ENCODE measurements around the gene NPR1.
A peak's percentile ranks its signal among the peaks of the same experiment; 100 is the strongest.
"Not testable (repeated sequence)": the region's sequence is repeated elsewhere in the genome, so short reads cannot be mapped to it uniquely, and the experiment has no call there.

Gene NPR1

DNA sequence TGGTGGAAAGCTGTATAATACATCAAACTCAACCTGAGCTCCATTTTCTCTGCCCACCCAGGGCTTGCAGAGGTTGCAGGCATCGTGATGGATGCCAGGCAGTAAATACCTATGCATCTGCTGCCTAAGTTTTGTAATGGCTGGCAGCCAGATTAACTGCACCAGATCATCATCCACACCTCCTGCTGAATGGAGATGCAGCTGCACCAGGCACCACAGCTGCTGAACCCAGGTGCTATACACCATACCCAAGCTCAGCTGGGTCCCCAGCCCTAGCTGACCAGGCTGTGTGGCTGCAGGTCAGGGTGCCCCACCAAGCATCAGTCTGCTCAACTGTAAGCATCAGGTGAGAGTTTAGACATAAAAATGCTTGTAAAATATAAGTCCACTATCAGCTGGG is 26.7 kb upstream of the NPR1 start:
- DNase-seq = no peak

DNA sequence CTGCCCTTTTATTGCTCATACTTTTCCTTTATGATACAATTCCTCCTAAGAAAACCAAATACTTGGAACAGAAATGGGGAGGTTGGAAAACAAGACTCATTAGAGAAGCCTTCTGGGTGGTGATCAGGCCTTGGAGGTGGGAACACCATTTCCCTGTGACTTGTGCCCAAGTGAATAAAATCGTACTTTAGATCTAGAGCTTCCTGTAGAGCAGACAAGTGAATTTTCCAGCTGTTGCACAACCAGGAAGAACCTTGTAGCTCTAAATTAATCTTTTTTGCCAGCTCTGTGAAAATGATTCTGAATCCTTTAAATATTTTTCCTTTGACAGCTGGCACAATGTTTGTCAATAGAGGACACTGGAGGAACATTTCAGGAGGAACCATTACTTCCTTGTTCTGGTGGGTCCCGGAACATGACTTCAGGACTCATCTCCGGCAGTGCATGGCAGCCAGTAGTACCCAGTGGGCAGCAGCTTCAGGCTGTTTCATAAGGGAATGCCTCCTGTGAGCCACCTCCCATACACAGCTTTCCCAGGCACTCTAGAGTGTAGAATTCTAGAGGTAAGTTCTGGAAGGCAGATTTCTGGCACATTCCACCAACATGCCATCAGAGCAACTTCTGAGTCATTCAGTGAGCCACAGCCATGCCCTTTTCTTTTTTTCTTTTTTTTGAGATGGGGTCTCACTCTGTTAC is 25.5 kb upstream of the NPR1 start:
- DNase-seq = no peak

DNA sequence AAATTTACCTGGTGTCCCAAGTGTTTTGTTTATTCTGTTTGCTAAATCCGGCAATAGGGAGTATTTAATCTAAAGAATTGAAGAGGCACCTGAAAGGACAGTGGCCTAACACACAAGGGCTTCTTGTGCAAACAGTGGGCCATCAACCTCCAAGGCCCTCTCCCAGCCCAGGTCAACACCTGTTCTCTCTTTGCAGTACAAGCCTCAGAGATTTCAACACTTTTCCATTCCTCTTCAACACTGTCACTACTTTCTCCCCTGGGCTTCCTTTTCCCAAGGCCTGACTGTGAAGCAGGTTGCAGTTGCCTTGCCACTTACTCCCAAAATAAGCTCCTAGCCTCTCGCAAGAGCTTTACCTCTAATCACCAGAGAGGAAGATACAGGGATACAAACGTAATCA is 23.2 kb upstream of the NPR1 start:
- no peak for DNase-seq

DNA sequence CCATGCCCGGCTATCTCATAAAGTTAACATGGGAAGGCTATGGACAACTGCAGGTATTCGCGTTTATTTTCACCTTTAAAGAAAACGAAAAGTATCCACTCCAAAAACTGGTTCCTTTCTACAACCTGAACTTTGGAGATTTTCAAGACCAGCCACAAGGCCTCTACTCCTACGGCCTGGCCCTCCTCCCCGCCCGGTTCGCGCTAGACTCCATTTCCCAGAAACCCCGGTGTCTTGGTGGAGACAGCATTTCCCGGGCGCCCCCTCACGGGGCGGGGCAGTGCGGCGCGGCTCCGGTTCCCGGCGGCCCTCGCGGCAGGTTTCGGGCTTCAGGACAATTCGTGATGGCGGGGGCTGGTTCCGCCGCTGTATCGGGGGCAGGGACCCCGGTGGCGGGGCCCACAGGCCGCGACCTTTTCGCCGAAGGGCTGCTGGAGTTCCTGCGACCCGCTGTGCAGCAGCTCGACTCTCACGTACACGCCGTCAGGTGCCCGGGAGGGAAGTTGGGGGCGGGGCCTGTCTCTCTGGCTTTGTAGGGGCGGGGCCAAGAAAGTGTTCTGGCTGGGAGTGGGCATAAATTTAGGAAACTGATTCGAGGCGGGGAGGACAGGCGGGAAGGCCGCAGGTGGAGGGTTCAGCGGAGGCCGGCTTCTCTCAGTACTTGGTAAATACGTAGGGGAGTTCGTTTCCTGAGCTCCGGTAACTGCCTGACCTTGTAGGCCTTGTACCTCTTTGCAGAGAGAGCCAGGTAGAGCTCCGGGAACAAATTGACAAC is 19.9 kb upstream of the NPR1 start, which contains the start of gene SNAPIN:
Gene SNAPIN (plus strand): TSS at position 304 of the 775 bp plus-strand sequence. CDS start 41 bp downstream, at position 345.
- peak; percentile 96 for DNase-seq

DNA sequence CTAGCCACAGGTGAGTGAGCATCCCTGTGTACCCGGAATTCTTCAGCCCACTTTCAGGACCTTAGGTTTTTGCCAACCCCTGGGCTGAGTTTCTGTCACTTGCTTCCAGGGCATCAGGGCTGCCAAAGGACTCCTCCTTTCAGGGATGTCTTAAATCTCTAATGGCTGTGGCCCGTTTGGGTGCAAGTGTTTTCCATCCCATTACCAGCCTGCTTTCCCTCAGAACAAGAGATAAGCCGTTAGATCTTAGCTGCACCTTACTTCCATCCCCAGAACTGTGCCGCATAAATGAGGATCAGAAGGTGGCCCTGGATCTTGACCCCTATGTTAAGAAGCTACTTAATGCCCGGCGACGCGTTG is 19.3 kb upstream of the NPR1 start:
- DNase-seq = no peak

DNA sequence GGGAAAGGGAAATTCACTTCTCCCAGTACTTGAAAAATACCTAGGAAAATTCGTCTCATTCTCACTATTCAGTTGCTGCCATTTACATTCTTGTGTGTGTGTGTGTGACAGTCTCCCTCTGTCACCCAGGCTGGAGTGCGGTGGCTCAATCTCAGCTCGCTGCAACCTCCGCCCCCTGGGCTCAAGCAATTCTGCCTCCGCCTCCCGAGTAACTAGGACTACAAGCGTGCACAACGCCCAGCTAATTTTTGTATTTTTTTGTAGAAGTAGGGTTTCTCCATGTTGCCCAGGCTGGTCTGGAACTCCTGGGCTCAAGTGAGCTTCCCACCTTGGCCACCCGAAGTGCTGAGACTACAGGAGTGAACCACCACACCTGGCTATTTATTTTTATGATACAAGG is 18.8 kb upstream of the NPR1 start:
- DNase-seq = no peak

DNA sequence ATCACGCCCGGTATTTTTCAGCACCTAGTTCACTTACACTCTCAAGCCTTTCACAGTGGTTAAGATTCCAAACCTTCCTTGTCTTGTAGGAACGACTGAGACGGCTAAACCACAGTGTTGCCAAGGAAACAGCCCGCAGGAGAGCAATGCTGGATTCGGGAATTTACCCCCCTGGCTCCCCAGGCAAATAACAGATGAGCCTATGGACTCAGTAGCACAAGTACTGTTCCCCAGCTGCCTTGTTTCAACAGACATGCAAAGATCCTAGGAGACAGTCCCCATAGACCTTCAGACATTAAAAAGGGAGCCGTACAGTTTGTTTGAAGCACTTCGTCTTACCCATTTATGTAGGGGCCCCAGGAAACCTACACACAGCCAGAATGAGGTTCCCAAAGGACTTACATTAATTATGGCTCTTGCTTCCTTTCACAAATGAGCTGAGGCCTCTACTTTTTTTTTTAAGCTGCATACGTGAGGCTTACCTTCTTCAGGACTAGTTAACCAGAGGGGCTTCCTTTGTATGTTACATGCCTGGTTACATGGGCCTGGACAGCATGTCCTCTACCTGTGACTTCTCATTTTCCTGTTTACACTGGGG is 17.3 kb upstream of the NPR1 start:
- DNase-seq = no peak

DNA sequence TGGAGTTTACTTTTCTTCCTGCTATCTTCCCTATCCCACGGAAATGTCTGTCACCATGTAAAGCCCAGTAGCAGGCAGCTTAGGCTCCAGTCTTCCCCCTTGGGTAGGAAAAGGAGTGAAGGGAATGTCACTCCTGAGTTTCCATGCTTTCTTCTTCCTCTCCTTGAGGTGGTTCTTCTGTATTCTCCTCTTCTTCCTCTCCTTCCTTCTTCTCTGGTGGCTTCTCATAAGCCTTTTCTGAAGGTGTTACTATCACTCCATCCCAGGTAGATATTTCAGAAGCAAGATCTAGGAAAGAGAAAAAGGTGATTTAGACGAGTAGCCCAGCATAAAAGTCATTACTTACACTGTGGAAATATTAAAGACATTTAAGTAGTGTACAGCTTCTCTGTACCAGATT is 16.2 kb upstream of the NPR1 start:
- no peak for DNase-seq

DNA sequence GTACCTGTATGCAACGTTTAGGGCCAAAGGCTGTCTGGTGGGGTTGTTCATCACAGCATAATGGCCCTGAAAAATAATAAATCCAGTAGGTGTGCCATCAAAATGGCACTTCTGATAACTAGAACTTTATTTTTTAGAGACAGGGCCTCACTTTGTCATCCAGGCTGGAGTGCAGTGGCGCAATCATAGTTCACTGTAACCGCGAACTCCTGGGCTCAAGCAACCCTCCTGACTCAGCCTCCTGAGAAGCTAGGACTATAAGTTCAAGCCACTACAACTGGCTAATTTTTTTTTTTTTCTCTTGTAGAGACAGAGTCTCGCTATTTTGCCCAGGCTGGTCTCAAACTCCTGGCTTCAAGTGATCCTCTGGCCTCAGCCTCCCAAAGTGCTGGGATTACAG is 15.3 kb upstream of the NPR1 start:
- no peak for DNase-seq

DNA sequence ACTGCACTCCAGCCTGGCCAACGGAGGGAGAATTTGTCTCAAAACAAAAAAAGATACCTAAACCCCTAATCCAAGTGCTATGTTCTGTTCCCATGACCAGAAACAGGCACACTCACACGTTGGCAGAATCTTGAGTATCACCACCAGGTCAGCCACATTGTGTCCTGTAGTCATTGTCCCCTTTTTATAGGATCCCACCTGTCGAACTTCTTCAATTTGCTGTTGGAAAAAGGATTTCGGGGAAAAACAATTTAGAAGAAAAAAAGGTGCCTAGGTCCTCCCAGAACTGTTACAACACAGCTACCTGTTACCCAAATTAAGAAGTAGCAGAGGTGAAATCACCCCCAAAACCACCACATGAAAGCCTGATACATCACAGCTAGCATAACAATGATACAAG is 11.0 kb upstream of the NPR1 start:
- DNase-seq = no peak

DNA sequence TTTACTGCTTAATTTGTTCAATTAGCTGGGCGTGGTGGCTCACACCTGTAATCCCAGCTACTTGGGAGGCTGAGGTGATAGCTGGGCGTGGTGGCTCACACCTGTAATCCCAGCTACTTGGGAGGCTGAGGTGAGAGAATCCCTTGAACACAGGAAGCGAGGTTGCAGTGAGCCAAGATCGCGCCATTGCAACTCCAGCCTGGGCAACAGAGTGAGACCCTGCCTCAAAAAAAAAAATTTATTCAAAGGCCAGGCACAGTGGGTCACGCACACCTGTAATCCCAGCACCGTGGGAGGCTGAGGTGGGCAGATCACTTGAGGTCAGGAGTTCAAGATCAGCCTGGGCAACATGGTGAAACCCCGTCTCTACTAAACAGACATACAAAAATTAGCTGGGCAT is 9.8 kb upstream of the NPR1 start:
- not testable (repeated sequence) for DNase-seq

DNA sequence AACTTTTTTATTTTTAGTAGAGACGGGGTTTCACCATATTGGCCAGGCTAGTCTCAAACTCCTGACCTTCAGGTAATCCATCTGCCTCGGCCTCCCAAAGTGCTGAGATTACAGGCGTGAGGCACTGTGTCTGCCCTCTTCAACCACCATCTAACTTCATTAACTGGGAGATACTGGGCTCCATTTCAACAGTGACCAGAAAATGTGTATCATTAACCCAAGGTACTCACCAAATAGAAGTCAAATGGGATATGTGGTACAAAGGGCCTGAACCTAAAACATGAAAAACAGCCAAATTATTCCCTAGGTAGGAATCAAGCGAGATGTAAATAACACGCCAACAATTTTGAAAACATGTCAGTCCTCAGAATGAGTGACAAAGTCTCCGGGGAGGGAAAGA is 8.9 kb upstream of the NPR1 start:
- no peak for DNase-seq

DNA sequence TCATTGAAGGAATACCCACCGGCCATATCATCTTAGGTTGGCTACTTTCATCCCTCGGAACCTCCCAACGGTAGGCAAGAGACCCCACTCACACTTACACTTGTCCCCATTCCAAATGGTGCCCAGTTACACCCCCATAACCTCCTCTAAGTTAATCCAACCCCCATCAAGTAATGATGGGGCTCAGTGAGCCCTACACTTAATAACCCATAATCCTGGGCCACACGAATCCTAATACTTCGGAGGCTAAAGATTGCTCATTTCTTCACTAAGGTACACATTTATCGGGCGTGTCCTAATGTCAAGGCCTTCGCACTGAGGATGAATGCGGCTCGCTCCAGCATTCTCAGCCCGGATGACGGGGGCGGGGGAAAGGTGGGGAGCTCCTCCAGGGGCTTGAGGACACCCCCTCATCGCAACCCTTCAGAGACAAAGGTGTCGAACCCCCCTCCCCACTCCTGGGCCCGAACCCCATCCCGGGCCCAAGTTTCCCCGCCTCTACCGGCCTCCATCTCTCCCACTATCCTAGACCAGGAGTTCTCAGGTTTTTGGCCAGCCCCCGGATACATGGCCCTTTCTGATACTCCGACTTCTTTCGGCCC is 8.1 kb upstream of the NPR1 start:
- no peak for DNase-seq

DNA sequence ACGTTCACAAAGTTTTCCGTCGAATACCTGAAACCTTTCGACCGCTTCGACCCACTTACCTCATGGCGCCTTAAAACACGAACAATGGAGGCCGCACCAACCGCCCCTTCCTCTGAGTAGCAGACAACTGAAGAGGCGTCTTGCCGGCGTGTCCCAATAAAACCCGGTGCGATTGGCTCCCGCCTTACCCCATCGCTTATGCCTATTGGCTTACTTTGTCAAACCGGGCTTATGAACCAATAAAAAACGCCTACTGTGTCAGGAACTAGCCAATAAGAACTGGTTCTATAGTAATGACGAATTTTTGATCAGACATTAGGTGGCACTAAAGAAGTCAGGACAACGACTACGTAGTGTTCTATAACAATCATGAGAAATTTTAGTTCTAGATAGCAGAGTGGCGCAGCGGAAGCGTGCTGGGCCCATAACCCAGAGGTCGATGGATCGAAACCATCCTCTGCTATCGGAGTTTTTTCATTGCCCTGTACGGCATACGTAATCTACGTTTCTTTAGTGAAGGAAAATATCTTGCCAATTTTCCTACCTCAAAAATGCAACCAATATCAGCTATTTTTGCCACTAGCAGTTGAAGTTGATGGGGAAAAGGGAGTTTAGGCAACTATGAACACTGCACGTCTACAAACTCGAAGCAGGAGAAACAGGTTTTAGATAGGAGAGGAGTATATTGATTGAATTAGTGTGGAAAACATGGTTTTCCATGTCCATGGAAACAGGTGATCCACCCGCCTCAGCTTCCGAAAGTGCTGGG is 7.4 kb upstream of the NPR1 start, which contains the start of gene ILF2:
Gene ILF2 (minus strand): TSS at position 135 of the 769 bp plus-strand sequence. CDS start 71 bp downstream, at position 64.
- peak; percentile 100 for DNase-seq

DNA sequence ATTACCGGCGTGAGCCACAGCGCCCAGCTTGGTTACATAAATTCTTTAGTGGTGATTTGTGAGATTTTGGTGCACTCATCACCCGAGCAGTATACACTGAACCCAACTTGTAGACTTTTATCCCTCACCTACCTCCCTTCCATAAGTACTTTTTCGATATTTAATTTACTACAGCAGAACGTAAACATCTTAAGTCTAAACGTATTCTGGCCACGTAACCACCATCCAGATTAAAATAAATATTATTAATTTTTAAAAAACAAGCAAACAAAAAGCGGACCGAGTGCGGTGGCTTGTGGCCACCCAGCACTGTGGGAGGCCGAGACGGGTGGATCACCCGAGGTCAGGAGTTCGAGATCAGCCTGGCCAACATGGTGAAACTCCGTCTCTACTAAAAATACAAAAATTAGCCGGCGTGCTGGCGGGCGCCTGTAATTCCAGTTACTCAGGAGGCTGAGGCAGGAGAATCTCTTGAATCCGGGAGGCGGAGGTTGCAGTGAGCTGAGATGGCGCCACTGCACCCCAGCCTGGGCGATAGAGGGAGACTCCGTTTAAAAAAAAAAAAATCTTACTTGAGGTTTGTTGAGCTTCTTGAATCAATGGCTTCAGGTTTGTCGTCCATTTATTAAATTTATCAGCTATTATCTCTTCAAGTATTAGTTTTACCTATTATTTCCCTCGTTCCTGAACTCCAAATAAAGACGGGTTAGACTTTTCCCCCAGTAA is 6.7 kb upstream of the NPR1 start:
- DNase-seq = peak; percentile 89

DNA sequence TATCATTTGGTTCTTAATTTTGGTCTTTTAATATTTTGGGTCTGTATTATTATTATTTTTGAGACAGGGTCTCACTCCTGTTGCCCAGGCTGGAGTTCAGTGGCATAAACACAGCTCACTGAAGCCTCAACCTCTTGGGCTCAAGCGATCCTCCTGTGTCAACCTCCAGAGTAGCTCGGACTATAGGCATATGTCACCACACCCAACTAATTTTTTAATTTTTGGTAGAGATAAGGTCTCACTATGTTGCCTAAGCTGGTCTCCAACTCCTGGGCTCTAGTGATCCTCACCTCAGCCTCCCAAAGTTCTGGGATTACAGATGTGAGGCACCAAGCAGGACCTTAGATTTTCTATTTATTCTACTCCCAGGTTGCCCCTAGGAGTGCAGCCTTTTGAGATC is 5.0 kb upstream of the NPR1 start:
- DNase-seq = no peak

DNA sequence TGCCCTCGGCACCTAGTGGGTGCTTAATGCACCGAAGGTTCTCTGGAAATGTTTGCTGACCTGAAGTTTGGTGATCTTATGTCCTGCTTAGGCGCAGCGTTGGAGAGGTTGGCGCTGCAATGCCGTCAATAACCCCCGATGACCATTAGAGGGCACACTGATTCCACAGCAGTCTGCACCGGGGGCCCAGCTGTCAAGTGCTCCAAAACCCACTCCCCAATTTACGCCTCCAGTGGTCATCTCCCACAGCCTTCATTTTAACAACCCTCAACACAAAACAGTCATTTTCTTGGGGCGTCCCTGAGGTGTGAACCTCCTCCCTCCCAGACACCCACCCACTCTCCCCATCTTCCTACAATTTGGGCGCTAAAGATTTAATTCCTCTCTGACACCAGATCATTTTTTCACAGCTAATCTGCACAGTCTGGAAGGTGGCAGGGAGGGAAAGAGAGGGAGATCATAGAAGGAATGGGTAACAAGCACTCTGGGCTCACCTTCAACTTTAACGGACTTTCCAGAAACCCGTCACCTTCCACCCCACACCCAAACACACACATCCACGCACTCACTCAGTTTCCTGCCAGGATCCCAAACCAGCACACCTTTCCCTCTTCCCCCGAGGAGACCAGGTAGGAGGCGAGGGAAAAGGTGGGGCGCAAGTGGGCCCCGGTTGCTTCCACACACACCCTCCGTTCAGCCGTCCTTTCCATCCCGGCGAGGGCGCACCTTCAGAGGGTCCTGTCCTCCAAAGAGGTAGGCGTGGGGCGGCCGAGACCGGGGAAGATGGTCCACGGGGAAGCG is 570 bp upstream of the NPR1 start:
- peak; percentile 77 for DNase-seq

DNA sequence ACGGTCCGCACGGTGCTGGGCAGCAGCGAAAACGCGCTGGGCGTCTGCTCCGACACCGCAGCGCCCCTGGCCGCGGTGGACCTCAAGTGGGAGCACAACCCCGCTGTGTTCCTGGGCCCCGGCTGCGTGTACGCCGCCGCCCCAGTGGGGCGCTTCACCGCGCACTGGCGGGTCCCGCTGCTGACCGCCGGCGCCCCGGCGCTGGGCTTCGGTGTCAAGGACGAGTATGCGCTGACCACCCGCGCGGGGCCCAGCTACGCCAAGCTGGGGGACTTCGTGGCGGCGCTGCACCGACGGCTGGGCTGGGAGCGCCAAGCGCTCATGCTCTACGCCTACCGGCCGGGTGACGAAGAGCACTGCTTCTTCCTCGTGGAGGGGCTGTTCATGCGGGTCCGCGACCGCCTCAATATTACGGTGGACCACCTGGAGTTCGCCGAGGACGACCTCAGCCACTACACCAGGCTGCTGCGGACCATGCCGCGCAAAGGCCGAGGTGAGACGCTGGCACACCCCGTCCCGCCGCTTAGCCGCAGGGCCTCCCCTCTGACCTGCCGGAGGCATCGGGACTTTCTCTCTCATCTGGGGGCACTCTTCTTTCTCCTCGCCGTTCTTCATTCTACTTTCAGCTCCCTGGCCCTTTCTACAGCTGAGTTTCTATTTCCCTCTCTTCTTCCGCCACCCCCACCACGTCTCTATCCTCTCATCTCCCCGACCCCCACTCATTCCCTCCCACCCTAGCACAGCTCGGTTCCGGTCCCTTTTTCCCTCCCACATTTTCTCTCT is 1.0 kb downstream of the NPR1 start:
- DNase-seq = no peak

DNA sequence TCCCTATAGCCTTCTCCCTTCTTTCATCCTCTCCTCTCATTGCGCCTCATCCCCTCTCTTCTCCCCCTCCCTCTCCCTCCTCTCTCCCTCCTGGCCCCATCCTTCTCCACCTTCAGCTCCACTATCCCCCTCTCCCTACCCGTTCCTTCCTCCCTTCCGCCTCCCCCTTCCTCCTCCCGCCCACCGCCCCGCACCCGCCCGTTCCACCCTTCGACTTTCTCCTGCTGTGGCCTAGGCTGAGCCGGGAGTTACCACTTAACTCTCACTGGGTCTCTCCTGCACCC is 1.6 kb downstream of the NPR1 start:
- no peak for DNase-seq

DNA sequence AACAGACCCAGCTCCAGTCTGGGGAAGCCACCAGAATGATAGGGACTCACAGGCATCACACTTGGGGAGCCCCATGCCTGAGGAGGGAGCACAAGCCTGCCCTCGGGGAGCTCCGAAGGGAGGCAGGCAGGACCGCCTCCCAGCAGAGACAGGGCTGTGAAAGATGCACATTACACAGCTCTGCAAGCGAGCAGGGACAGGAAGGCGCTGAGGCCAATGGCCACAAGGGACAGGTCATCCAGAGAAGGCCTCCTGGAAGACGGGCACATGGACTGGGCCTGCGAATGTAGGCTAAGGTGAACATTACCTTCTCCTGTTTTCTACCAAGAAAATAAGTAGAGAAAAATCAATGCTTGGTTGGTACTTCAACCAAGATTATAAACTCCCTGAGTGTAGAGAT is 4.2 kb downstream of the NPR1 start:
- DNase-seq = no peak

DNA sequence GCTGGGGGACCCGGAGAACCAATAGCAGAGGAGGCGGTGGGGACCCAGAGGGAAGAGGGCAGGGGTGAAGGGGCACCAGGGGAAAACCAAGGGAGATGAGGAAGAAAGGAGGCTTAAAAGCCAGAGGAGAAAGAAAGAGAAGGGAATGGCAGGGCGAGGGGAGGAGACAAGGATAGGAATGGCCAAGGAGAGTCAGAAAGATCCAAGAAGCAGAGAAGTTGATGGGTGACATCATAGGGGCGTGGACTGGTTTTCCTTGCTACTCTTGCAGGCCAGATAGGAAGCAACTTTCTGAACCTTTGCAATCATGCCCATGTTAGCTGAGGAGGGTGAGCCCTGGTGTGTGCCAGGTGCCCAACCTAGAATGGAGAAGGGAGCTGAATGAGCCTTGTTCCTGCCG is 5.4 kb downstream of the NPR1 start:
- peak; percentile 33 for DNase-seq
